HG03064 (cell line): ENCODE data around the gene LAMC3.

Source experiments
- ATAC-seq: cut with Tn5 transposase; IDR thresholded peaks from one replicate; pipeline ENCODE4 v1.9.1; 2021; ENCODE audit warnings: low read depth; ENCODE audit not compliant: unreplicated experiment

LAMC3 gene

GRCh38 chr9:131010482-131011273, 1.7 kb downstream of the LAMC3 start:
- no peak for ATAC-seq

- ATAC-seq, result no peak
Observed at GRCh38 chr9:131011274-131012022, 2.5 kb downstream of the LAMC3 start.

GRCh38 chr9:131012023-131012334, 3.0 kb downstream of the LAMC3 start:
- ATAC-seq, result no peak

GRCh38 chr9:131012396-131012917, 3.5 kb downstream of the LAMC3 start:
- no peak for ATAC-seq

- no peak for ATAC-seq
Observed at GRCh38 chr9:131013015-131013755, 4.2 kb downstream of the LAMC3 start.

GRCh38 chr9:131013771-131014676, 5.0 kb downstream of the LAMC3 start:
- ATAC-seq, result no peak

- ATAC-seq, result no peak
Observed at GRCh38 chr9:131015112-131015511, 6.1 kb downstream of the LAMC3 start.

GRCh38 chr9:131015876-131016397, 7.0 kb downstream of the LAMC3 start:
- no peak for ATAC-seq

GRCh38 chr9:131017067-131017466, 8.1 kb downstream of the LAMC3 start:
- no peak for ATAC-seq

- no peak for ATAC-seq
Observed at GRCh38 chr9:131018621-131019020, 9.6 kb downstream of the LAMC3 start.

GRCh38 chr9:131019388-131020239, 10.6 kb downstream of the LAMC3 start:
- ATAC-seq, result no peak

GRCh38 chr9:131020388-131020787, 11.4 kb downstream of the LAMC3 start:
- no peak for ATAC-seq

GRCh38 chr9:131020862-131021261, 11.9 kb downstream of the LAMC3 start:
- ATAC-seq, result no peak

GRCh38 chr9:131021785-131022184, 12.8 kb downstream of the LAMC3 start:
- no peak for ATAC-seq

- no peak for ATAC-seq
Observed at GRCh38 chr9:131024978-131025868, 16.2 kb downstream of the LAMC3 start.

- no peak for ATAC-seq
Observed at GRCh38 chr9:131025953-131026858, 17.2 kb downstream of the LAMC3 start.
